K562 (cell line): ENCODE results near the gene ARFGEF2.

Source experiments
- CEBPB ChIP-seq: fragments of 450-650 bp; IDR thresholded peaks from 2 replicates; pipeline ENCODE4 v1.6.1; 2016; ENCODE audit warnings: missing genetic modification characterization, missing compliant biosample characterization
- CTCF ChIP-seq, 3 experiments: IDR thresholded peaks in 2 of 3; conservative IDR thresholded peaks in 1 of 3; 2 replicates each; pipeline ENCODE4 v1.5.1; 2011 to 2012; ENCODE audit warnings: low read length in 3 of 3, mild to moderate bottlenecking in 3 of 3, control low read depth in 2 of 3, improper control_type of control experiment in 1 of 3, inconsistent platforms in 1 of 3, low read depth in 1 of 3, mixed read lengths in 1 of 3, moderate library complexity in 1 of 3; ENCODE audit not compliant: insufficient read depth in 2 of 3
- DPF2 ChIP-seq: fragments of 450-650 bp; IDR thresholded peaks from 2 replicates; pipeline ENCODE4 v1.6.1; 2016
- E2F4 ChIP-seq: sonication (generic); formaldehyde crosslinking; IDR thresholded peaks from 2 replicates; pipeline ENCODE4 v1.8.0; 2022; ENCODE audit warnings: mild to moderate bottlenecking, low read depth, missing genetic modification reagents
- EZH2 ChIP-seq: IDR thresholded peaks from 2 replicates; pipeline ENCODE4 v1.6.1; 2012; ENCODE audit warnings: low read depth, mild to moderate bottlenecking, inconsistent platforms, low read length, borderline replicate concordance
- HBP1 ChIP-seq: fragments of 450-650 bp; formaldehyde crosslinking; IDR thresholded peaks from 2 replicates; pipeline ENCODE4 v1.4.0; 2022; ENCODE audit warnings: missing genetic modification characterization
- HMG20B ChIP-seq: fragments of 250-450 bp; sonication (Bioruptor Pico); IDR thresholded peaks from 2 replicates; pipeline ENCODE4 v1.5.0; 2021; ENCODE audit warnings: mild to moderate bottlenecking
- MAX ChIP-seq: sonication (generic); formaldehyde crosslinking; IDR thresholded peaks from 2 replicates; pipeline ENCODE4 v1.9.0; 2022; ENCODE audit warnings: mild to moderate bottlenecking, missing genetic modification reagents
- PREB ChIP-seq: sonication (generic); formaldehyde crosslinking; IDR thresholded peaks from 2 replicates; pipeline ENCODE4 v1.8.1; 2023; ENCODE audit warnings: mild to moderate bottlenecking, missing genetic modification reagents
- ZNF444 ChIP-seq: fragments of 250-450 bp; sonication (Bioruptor Pico); IDR thresholded peaks from 2 replicates; pipeline ENCODE4 v1.4.0; 2020; ENCODE audit warnings: mild to moderate bottlenecking, moderate library complexity

- TF ChIP-seq CTCF (IDR thresholded peaks at IDR 0.05 in 2 of 3, conservative IDR thresholded peaks at IDR 0.05 in 1 of 3; ENCODE audit: insufficient read depth in 2 of 3, low read depth in 1 of 3, low read length in 3 of 3) (no peak), ZNF444 (CRISPR knock-in tag) (no peak), DPF2 (no peak), E2F4 (CRISPR knock-in tag) (no peak), HMG20B (CRISPR knock-in tag) (no peak), PREB (CRISPR knock-in tag) (no peak), HBP1 (no peak), MAX (CRISPR knock-in tag) (no peak), CEBPB (tag) (no peak), EZH2 (no peak)
These were observed 121.5 kb downstream of the ARFGEF2 start for GRCh38 chr20:49043000-49043399.
